Measurements from ENCODE around the gene TRAF3IP1.

TRAF3IP1 gene

DNA sequence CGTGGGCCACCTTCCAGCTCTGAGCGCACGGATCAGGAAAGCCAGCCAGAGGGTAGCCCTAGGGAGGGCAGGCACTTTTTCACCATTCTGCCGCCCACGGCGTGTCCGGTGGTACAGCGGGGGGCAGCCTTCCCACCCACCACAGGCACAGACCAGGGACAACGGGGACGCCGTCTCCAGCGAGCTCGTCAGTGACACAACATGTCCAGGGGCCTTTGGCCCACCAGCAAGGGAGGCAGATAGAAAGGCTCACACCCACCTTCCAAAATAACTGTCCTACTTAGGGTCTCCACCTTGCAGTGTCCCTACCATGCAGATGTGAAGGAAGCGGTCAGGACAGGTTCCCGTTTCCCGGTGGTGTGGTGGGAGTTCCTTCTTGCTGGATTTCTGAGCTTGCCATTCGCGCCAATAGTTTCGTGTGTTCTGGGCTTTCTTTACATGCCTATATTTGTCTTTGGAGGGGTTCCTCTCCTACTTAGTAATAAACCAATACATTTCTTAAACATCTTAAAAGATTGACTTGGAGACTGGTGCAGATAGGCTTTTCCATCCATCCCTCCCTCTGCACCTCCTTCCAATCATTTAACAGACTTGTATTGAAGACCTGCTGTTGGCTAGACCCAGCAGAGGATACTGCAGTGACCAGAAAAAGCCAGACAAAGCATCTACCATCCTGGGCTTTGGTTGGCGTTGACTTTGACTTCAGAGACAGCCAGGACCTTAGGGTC lies 107.3 kb downstream of the TRAF3IP1 start:
- no peak for TF ChIP-seq CTCF (conservative IDR thresholded peaks at IDR 0.05)
- H3K27ac ChIP-seq, result peak overlapping the region; percentile 97

DNA sequence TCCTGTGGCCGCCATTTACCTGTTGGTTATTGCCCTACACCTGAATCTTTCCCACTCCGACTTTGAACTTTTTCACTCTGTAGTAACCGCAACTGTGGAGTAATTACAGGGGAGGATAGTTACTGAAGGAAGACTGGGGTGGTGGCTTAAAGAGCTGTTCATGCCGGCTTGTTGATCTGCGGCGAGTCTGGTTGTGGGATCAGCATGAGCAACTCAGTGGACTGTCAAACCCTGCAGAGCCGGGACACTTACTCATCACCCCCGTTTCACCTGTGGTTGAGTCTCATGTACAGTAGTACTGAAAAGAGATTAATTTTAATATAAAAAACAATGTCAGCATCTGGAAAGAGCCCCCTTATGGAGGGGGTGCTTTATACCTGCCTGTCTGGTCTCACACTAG lies 108.5 kb downstream of the TRAF3IP1 start:
- no peak for TF ChIP-seq CTCF (conservative IDR thresholded peaks at IDR 0.05)
- H3K27ac ChIP-seq, result peak overlapping the region; percentile 97; the same call in 1 of the 2 replicates

DNA sequence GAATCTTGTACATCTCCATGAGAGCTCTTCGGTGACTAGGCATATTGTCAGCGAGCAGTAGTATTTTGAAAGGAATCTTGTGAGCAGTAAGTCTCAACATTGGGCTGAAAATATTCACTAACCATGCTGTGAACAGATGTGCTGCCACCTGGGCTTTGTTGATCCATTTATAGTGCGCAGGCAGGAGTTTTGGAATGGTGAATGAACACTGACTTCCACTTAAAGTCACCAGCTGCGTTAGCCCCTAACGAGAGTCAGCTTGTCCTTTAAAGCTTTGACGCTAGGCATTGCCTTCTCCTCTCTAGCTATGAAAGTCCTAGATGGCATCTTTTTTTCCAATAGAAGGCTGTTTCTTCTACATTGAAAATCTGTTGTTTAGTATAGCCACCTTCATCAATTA lies 110.5 kb downstream of the TRAF3IP1 start:
- H3K27ac ChIP-seq, result no peak overlapping the region
- TF ChIP-seq CTCF (conservative IDR thresholded peaks at IDR 0.05), result no peak

GRCh38 chr2:238431456-238431855 lies 111.1 kb downstream of the TRAF3IP1 start:
- no peak for TF ChIP-seq CTCF (conservative IDR thresholded peaks at IDR 0.05)

GRCh38 chr2:238433300-238433915 lies 113.1 kb downstream of the TRAF3IP1 start:
- no peak overlapping the region for H3K27ac ChIP-seq
- no peak for TF ChIP-seq CTCF (conservative IDR thresholded peaks at IDR 0.05)

More at GRCh38 chr2:238431456-238431855, 111.1 kb downstream of the TRAF3IP1 start:
- no peak overlapping the region for H3K27ac ChIP-seq

GRCh38 chr2:238433941-238434845 lies 113.9 kb downstream of the TRAF3IP1 start:
- no peak for TF ChIP-seq CTCF (conservative IDR thresholded peaks at IDR 0.05)
- H3K27ac ChIP-seq, result no peak overlapping the region

All from VCaP (cell line).